ENCODE results near the gene INPP4A.

The INPP4A gene

DNA sequence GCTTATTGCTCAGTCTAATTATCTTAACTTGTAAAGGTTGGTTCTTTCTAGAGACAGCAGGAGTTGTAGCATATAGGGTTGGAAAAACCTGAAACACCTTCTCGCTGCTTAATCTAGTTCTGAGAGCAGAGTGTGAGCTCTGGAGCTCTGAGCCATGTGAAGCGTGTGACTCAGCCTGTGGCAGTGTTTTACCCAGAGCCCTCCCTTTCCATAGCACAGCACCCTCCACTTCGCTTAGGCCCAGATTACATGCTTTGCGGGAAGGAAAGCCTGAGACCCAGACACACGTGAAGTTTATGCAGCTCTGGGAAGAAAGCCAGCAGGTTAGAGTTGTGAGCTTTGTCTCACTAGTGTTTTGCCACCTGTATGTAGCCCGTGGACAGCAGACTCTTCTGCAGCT is 74.5 kb downstream of the INPP4A start:
- DNase-seq = peak; percentile 28

- peak; percentile 46 for DNase-seq
Observed at GRCh38 chr2:98519851-98520250, 75.2 kb downstream of the INPP4A start.

DNA sequence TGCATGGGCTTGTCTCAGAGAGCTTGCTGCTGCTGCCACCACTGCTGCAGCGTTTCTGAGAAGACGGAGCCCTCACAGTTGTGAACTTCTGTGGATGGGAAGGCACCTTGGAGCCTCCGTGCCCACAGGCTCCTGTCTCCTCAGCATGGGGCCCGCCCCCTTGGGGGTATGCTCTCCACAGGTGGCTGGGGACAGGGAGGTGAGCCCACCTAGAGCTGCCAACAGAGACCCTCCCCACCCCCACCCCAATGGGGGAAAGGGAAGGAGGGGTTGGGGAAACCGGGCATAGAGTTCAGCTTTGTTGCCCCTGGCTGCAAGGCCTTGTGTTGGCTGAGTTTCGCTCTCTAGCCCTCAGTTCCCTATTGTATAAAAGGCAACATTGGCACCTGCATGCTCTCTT is 76.1 kb downstream of the INPP4A start:
- no peak for DNase-seq

GRCh38 chr2:98521266-98521665 is 76.6 kb downstream of the INPP4A start:
- DNase-seq = no peak

DNA sequence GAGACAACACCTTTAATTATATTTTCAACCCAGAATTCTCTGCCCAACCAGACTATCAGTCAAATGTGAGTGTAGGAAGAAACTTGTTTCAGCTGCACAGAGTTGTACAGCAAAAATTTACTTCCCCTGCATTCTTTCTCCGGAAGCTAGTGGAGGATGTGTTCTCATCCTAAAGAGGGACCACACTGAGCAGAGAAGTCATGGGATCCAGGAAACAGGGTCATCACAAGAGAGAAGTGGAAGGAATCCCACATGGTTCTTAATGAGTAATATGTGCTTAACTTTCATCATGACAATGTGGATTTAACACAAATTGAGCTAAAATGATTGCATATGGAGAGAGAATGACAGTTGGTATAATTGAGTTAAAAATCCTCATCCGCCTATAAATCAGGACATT is 78.2 kb downstream of the INPP4A start:
- DNase-seq = no peak

DNA sequence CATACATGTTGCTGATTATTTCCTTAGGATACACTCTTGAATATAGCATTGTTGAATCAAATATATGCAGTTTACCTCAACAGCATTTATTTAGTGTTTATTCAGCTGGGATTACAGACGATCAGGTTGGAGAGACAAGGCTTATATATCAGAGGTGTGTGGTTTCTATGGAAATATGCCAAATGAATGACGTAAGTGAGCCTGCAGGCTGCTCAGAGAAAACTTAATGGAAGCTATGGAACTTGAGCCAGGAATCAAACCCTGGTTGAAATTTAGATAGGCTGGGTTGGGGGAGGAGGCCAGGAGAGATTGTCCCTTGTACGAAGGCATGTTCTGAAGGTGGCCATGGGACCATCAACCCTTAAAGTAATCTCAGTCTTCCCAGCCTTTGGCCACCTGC is 79.5 kb downstream of the INPP4A start:
- no peak for DNase-seq

DNA sequence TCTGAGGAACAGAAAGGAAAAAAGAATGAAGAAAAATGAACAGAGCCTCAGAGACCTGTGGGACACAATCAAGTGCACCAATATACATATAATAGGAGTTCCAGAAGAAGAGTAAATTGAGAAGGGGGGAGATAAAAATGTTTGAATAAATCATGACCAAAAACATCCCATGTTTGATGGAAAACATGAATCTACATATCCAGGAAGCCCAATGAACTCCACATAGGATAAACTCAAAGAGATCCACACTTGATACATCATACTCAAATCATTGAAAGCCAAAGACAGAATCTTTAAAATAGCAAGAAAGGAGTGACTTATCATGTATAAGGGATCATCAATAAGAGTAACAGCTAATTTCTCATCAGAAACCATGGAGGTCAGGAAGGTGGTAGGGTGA is 83.7 kb downstream of the INPP4A start:
- DNase-seq = no peak

DNA sequence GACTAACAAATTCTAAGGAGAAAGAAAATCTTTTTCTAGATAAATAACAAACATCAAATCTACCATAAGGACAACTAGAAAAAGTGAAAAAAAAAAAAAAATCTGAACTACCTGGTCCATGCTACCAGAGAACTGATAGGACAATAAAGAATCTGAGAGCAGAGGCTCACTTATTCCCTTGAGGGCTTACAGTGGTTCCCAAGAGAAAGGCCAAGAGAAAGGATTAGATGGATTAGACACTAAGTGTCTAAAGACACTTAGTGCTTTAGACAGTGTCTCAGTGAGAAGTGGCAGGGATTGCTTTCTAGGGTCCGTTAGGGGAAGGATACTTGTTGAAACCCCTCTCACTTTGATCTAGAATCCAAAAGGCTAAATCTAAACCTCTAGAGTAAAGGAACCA is 85.5 kb downstream of the INPP4A start:
- DNase-seq = no peak

DNA sequence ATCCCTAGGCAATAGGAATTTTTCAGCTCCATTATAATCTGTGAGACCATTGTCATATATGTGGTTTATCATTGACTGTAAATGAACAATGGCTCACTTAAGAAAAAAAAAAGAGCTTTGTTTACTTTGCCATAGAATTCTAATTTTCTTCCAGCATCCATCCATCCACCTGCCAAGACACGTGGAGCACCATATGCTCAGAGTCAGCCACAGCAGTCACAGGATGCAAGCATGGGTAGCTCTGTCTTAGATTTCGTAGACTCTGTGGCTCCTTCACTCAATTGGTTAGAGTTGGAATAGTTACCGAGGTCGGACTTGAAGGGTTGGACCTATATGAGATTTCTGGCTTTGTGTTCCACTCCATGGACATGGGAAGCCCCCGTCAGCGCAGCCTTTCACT is 88.1 kb downstream of the INPP4A start:
- DNase-seq = no peak

DNA sequence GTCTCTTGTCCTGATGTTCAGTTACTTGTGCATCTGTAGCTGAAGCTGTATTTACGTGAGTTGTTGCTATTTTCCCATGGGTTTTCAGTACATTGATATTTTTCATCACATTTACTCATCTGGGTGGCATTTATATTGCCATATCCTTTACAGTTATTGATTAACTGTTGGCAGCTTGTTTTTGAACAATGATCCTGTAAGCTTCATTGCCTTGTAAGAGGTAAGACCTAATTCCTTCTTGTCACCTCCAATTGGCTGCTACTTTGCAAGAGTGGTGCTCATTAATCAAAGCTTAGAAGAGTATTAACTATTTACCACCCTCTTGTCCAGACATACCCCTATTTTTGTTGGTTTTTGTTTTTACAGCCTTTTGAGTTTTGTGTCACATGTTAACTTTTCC is 88.9 kb downstream of the INPP4A start:
- DNase-seq = no peak

GRCh38 chr2:98534761-98535160 is 90.1 kb downstream of the INPP4A start:
- DNase-seq = no peak

DNA sequence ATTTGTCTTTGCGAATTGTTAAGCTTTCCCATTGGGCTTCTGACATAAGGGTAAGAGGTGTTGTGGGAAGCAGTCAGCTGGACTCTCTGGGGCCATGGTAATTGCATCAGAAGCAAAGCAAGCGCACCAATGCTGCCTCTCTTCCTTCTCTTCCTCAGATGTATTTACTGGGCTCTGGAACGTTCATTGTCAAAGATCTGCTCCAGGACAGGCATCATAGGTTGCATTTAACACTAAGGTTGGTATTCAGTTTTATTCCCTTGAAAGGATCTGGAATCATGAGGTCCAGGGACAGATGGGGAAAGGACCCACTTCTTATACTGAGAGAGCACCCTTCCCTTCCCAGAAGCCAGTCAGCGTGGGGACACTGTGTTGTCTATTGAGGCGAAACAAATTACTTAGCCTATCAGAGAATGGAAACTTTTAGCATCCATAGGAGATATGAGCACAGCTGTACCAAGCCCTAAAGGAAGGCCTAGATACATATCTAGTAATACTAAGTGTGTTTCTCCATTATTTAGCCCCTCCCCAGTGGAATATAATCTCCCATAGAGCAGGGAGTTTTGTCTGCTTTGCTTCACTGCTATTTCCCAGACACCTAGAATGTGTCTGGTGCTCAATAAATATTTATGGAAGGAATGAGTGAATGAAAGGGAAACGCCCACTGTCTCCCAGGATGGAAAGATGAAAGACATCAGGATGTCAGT is 91.5 kb downstream of the INPP4A start:
- no peak for DNase-seq

DNA sequence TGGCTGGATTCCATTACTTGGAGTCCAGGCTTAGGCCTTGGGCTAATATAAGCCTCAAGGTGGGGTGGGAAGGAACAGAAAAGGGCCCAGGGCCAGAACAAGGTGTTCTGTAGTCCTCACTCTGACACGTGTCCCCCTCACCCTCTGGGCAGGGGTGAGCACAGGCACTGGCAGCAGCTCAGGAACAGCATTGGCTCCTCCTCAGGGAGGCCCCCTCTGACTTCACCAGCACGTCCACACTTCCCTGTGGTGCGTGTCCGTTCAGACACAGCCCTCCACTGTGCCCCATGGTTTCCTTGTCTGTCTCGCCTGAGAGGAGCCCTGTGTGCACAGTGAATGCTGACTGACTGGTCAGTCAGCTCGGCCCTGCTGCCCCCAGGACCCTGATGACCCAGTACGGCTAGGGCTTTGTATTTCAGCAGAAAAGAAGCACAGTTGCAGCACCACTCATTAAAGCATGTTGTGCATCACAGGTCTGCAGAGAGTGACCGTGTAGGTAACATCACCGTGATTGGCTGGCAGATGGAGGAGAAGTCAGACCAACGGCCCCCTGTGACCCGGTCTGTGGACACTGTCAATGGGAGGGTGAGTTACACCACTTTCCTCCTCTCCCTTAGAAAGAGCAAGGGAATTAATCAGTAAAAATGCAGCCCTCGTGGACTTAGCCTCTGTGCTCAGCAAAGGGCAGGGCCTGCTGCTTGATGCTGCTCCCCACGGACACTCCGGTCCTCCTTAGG is 92.9 kb downstream of the INPP4A start:
- DNase-seq = no peak

DNA sequence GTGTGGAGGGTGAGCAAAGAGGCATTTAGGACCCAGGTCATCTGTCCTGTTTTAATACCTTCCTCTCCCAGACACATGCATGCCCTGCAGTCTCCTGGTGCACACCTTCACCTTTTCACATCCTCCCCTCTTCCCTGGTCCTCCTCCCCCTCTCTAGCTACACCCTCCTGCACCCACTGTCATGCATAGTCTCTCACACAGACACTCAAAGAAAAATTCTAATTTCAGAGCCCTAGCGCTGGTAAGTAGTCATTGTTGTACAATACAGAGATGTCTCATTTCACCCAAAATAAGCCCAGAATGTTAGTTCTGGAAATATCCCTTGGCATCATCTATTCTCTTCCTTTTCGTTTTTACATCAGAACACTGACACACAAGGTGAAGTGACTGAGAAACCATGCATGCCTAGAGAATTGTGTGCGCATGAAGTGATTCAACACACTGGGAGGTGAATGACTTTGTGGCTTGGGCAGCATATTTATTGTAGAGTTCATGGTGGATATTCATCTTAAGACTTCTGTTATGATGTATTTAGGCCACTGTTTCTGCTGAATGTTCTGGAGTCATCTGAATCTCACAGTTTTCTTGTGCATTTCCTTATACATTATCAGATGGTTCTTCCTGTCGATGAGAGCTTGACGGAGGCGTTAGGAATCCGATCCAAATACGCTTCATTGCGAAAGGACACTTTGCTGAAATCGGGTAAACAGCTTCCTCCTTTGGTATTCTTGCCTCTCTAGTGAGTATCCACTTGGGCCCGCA is 93.8 kb downstream of the INPP4A start:
- no peak for DNase-seq

- no peak for DNase-seq
Observed at GRCh38 chr2:98539056-98539735, 94.5 kb downstream of the INPP4A start.

- DNase-seq = no peak
Observed at GRCh38 chr2:98540536-98540935, 95.9 kb downstream of the INPP4A start.

DNA sequence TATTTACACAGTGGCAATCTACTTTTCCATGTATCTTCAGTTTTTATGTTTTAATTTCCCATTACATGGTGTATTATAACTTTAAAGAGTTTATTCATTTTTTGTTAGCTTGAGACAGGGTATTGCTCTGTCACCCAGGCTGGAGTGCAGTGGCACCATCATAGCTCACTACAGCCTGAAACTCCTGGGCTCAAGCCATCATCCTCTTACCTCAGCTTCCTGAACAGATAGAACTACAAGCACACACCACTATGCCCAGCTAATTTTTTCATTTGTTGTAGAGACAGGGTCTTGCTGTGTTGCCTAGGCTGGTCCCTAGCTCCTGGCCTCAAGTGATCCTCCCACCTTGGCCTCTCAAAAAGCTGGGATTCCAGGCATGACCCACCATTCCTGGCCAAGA is 96.8 kb downstream of the INPP4A start:
- DNase-seq = no peak

GRCh38 chr2:98541906-98542305 is 97.2 kb downstream of the INPP4A start:
- no peak for DNase-seq

DNA sequence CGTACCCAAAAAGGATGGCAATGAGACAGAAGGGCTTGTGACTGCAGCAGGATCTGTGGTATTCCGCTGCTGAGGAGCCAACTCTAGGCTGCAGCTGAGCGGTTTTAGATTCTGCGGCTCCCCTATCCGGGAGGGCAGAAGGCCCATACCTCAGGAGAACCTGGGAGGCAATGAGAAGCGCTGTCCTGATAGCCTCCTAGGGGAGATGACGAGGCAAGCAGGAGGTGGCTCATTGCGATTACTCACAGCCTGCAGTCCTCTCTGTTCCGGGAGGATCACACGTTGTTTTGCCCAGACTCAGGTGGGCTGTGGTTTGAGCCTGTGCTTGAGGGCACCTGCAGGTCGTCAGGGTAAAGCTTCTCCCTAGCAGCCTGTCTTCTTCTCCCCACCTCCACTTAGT is 98.6 kb downstream of the INPP4A start:
- no peak for DNase-seq

DNA sequence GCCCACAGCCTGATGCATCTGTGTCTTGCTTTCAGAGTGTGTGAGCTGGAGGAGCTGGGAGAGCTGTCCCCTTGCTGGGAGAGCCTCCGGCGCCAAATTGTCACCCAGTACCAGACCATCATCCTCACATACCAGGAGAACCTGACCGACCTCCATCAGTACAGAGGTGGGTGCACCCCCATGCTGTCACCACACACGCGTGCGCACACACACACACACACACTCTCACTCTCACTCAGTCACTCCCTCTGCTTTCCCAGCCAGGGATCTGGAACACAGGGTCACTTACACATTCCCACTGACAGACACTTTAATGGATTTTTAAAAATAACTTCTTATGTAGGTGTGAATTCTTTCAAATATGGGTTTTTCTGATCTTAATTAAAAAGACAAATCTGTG is 99.2 kb downstream of the INPP4A start:
- DNase-seq = no peak

- no peak for DNase-seq
Observed at GRCh38 chr2:98545591-98545990, 100.9 kb downstream of the INPP4A start.

DNA sequence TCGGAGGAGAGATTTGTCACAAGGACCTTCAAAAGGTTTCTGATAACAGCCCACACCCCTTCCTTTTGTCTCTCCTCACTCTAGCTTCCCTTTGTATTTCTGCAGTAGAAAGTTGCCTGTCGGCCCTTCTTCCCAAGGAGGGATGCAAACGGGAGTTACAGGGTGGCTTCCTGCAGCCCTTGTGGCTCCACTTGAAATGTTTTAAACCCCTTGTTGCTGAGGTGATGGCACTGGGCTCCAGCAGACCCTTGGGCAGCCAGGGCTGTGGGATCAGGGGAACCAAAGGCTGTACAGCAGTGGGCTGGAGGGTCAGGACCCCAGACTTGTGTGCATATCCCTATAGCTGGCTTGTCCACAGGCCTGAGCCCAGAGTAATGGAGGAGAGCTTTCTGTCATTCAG is 101.5 kb downstream of the INPP4A start:
- no peak for DNase-seq

GRCh38 chr2:98547092-98547790 is 102.6 kb downstream of the INPP4A start:
- DNase-seq = no peak

Data from DMS79 treated with DMSO at 0.1 percent for 48 hours (cell line).